ENCODE results near the gene VASP.
A peak's percentile ranks its signal among the peaks of the same experiment; 100 is the strongest.

The VASP gene

GRCh38 chr19:45506989-45507871 lies at the start of gene VASP:
VASP (plus strand) TSS chr19:45507479; CDS start chr19:45507772, 293 bp downstream.
- peak; percentile 90 for DNase-seq

DNA sequence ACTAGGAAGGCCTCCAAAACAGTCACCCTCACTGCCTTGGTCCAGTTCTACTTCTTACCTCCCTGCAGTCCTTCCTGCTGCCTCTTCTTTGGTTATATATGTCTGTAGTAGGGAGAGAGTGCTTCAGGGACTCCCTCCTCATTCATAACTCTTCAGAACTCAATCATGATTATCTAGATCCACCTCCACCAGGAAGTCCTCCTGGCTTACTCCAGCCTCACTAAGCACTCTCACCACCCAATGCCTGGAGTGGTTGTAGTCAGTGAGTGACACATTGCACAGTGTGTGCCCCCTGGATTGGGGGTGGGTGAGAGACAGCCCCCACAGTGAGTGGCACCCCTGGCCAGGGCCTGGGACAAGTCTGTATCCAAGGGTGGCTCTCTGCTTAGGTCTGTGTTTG lies 49.5 kb upstream of the VASP start:
- no peak for DNase-seq

DNA sequence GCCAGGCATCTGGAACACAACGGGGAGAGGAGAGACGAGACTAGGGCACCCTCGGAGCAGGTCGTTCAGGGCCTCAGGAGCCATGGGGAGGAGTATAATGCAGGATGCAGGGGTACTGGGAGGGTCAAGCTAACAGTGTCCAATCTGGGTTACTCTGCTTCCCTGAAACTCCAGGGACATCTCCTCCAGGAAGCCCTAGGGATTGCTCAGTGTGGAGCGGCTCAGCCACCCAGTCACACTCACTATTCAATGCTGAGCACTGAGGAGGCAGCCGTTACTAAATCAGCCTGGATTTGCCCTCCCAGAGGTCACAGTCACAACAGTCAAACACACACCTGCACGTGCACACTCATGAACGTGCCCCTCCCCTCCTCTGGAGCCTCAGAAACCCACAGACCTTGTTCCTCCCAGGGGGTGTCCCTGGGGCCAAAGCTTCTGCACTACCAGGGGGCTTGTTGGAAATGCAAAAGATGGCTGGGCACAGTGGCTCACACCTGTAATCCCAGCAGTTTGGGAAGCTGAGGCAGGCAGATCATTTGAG lies 46.4 kb upstream of the VASP start:
- no peak for DNase-seq

GRCh38 chr19:45462174-45462573 lies 45.1 kb upstream of the VASP start:
- no peak for DNase-seq

GRCh38 chr19:45463241-45463640 lies 44.0 kb upstream of the VASP start:
- DNase-seq = no peak

GRCh38 chr19:45464274-45464673 lies 43.0 kb upstream of the VASP start:
- no peak for DNase-seq

GRCh38 chr19:45464852-45465441 lies 42.3 kb upstream of the VASP start:
- DNase-seq = no peak

DNA sequence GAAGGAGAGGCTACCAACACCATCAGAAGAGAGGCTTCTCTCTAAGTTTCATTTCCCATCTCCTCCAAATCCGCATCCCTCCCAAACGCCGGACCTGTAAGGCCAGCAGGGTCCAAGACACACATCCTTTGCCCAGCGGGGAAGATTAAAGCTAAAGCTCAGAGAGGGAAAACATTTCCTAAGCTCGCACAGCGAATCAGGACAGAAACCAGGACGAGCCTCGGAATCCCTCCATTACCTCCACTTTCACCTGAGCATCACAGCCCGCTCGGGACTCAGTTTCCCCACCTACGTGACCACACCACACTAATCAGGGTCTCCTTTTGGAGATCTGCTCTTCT lies 40.2 kb upstream of the VASP start:
- DNase-seq = peak; percentile 25

- DNase-seq = peak; percentile 93
These were observed 39.7 kb upstream of the VASP start, which contains the start of gene FOSB for GRCh38 chr19:45467456-45468158. FOSB (plus strand) TSS chr19:45467996; CDS start chr19:45468587, 591 bp downstream.

GRCh38 chr19:45468159-45468651 lies 39.1 kb upstream of the VASP start:
- peak; percentile 42 for DNase-seq

GRCh38 chr19:45468803-45469131 lies 38.5 kb upstream of the VASP start:
- DNase-seq = no peak

DNA sequence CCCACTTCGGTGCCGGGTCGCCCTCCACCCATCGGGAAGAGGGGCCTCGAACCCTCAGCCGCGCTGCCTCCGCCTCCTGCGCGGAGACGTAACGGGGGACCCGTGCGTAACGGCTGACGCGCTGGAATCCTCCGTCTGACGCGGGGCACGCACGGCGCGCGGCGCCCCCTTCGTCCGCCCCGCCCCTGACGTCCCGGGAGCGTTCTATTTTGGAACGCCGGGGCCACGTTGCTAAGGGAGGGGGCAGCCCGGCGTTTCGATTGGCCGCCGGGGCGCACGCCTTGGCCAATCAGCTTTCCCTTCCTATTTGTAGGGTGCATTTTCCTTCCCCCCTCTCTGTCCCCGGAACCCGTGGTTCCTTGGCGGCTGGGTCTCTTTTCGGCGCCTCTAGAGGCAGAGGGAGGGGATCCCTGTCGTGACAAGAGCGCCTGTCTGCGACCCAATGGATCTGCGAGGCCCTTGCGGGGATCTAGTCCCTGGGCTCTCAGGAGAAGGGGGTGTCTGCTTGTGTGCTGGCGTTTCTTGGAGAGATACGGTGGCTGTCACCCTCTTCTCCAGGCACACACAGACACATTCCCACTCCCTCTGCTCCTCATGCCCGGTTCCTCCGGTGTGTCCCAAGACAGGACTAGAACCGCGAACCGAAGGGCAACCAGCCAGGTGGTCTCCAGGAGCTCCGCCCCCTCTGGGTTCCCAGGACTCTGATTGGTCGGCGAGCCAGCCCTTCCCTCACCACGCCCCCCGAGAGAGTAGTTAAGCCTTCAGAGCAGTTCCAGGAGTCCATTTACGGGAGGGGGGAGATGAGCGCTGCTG lies 37.9 kb upstream of the VASP start:
- DNase-seq = peak; percentile 94

GRCh38 chr19:45469945-45470761 lies 37.1 kb upstream of the VASP start:
- peak; percentile 52 for DNase-seq

DNA sequence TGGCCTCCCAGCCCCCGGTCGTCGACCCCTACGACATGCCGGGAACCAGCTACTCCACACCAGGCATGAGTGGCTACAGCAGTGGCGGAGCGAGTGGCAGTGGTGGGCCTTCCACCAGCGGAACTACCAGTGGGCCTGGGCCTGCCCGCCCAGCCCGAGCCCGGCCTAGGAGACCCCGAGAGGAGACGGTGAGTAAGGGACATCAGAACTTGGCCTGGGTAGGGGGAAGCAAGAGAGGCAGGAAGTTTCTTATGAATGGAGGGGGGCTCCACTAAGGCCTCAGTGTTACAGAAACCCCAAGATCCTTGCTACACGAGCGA lies 36.6 kb upstream of the VASP start:
- DNase-seq = no peak

DNA sequence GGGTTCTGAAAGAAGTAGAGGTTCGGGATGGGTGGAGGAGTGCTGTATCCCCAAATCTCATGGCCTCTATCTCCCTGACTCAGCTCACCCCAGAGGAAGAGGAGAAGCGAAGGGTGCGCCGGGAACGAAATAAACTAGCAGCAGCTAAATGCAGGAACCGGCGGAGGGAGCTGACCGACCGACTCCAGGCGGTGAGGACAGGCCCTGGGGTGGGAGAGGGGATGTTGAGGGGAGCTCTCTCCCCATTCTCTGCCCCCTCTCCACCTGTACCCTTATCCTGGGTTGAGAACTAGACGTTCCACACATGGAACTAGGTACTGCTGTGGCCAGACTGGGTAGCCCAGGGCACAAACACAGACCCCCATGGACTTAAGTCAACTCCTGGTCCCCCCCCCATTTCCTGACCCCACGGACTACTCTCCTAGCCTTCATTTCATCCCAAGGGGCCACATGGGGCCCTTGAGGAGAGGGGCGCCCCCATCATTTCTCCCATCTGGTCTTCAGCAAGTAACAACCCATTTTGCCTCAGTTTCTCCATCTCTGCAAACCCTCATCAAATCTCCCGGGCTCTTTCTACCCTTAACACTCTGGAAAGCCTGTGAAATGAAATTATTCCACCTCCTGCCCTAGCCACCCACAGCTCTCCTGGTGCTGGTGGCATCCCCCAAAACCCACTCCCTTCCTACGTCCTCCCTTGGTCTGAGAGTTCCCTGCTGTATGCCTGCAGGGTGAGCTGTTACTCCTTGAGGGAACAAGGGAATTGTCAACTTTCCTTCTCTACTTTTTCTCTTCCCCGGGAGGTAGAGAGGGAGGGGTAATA lies 36.0 kb upstream of the VASP start:
- no peak for DNase-seq

DNA sequence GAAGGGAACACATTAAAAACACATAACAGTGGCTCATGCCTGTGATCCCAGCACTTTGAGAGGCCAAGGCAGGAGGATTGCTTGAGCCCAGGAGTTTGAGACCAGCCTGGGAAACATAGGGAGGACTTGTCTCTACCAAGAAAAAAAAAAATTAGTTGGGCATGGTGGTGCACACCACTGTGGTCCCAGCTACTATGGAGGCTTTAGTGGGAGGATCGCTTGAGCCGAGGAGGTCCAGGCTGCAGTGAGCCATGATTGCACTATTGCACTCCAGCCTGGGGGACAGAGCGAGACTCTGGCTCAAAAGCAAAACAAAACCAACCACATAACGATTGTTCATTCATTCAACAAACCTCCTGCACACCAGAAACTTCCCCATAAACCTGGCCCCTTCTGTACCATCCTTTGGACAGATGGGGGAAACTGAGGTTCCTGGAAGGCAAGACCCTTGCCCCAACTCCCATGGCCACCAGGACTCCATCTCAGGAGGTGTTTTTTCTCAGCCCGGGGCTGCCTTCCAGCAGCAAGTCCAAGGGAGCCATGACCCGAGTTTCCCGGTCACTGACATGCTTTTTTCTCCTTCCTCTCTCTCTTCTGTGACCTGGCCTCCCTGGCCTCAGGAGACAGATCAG lies 35.2 kb upstream of the VASP start:
- DNase-seq = no peak

DNA sequence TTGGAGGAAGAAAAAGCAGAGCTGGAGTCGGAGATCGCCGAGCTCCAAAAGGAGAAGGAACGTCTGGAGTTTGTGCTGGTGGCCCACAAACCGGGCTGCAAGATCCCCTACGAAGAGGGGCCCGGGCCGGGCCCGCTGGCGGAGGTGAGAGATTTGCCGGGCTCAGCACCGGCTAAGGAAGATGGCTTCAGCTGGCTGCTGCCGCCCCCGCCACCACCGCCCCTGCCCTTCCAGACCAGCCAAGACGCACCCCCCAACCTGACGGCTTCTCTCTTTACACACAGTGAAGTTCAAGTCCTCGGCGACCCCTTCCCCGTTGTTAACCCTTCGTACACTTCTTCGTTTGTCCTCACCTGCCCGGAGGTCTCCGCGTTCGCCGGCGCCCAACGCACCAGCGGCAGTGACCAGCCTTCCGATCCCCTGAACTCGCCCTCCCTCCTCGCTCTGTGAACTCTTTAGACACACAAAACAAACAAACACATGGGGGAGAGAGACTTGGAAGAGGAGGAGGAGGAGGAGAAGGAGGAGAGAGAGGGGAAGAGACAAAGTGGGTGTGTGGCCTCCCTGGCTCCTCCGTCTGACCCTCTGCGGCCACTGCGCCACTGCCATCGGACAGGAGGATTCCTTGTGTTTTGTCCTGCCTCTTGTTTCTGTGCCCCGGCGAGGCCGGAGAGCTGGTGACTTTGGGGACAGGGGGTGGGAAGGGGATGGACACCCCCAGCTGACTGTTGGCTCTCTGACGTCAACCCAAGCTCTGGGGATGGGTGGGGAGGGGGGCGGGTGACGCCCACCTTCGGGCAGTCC lies 34.5 kb upstream of the VASP start:
- no peak for DNase-seq

DNA sequence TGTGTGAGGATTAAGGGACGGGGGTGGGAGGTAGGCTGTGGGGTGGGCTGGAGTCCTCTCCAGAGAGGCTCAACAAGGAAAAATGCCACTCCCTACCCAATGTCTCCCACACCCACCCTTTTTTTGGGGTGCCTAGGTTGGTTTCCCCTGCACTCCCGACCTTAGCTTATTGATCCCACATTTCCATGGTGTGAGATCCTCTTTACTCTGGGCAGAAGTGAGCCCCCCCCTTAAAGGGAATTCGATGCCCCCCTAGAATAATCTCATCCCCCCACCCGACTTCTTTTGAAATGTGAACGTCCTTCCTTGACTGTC lies 34.0 kb upstream of the VASP start:
- no peak for DNase-seq

GRCh38 chr19:45473682-45474605 lies 33.3 kb upstream of the VASP start:
- DNase-seq = no peak
